K562 (cell line): ENCODE results near the gene DLST. TPM values are rescaled to one million over a fixed set of nuclear protein-coding genes. Genes with fewer than 3 reads are reported as not detected.

Experiments used
- ATAC-seq: fragments of 200-7000 bp; cut with Tn5 transposase; 3 replicates; pipeline ENCODE4 v1.9.1; 2020; ENCODE audit warnings: moderate library complexity
- BruUV-seq: library from RNA; stranded (reverse); fragments of 400-500 nt; replicated peaks from 2 replicates; lab custom pipeline; 2021; lab: Mats Ljungman, UMichigan
- CTCF ChIA-PET: fragments of 300-600 bp; formaldehyde crosslinking; extraction: SDS; loops from one replicate; lab custom pipeline; 2021; ENCODE audit warnings: low intra/inter-chr PET ratio; lab: Yijun Ruan, JAX
- POLR2A ChIA-PET: fragments of 300-600, 350-650 bp; sonication (Branson Sonifier 250); formaldehyde crosslinking; extraction: SDS; loops from one replicate; lab custom pipeline; 2021; ENCODE audit warnings: antibody characterized with exemption, inconsistent platforms; lab: Yijun Ruan, JAX
- DNase-seq, 4 experiments: peaks; one replicate each; pipeline versions ENCODE4 v3.0.0 to v3.0.0-alpha.2; 2011 to 2018; ENCODE audit warnings: low spot score in 3 of 4, mixed read lengths in 3 of 4; ENCODE audit errors: extremely low read depth in 1 of 4
- FAIRE-seq: peaks from 2 replicates; lab custom pipeline; 2011; peaks lifted over from hg19 to GRCh38; lab: Jason Lieb, UNC
- H2AFZ ChIP-seq: 2 replicates; pipeline ENCODE4 v1.6.0; 2011; ENCODE audit warnings: low read depth, low read length, control low read depth, inconsistent platforms
- H3K27ac ChIP-seq: fragments of 200-600 bp; 3 replicates; pipeline ENCODE4 v1.8.0; 2011; ENCODE audit warnings: low read depth, mild to moderate bottlenecking, control low read depth, inconsistent platforms, low read length, moderate library complexity, mixed read lengths; ENCODE audit errors: extremely low read depth
- H3K27me3 ChIP-seq, 2 experiments: fragments of 300-600 bp in 1 of 2; 2 replicates in 1 of 2; 3 replicates in 1 of 2; pipeline versions ENCODE4 v1.6.0 to v1.8.0; 2011; ENCODE audit warnings: inconsistent platforms in 2 of 2, low read length in 2 of 2, mild to moderate bottlenecking in 1 of 2, mixed read lengths in 1 of 2, moderate library complexity in 1 of 2; ENCODE audit not compliant: control insufficient read depth in 2 of 2, insufficient read depth in 2 of 2
- H3K36me3 ChIP-seq: fragments of 300-600 bp; 3 replicates; pipeline ENCODE4 v1.8.0; 2011; ENCODE audit warnings: mild to moderate bottlenecking, low read length, inconsistent platforms; ENCODE audit not compliant: control insufficient read depth, insufficient read depth
- H3K4me1 ChIP-seq, 2 experiments: fragments of 200-600 bp in 1 of 2; replicated peaks in 1 of 2; 2 replicates in 1 of 2; 3 replicates in 1 of 2; pipeline versions ENCODE4 v1.5.1 to v1.8.0; 2011; ENCODE audit warnings: inconsistent platforms in 2 of 2, low read length in 2 of 2, mild to moderate bottlenecking in 1 of 2, mixed read lengths in 1 of 2, moderate library complexity in 1 of 2; ENCODE audit not compliant: control insufficient read depth in 2 of 2, insufficient read depth in 2 of 2
- H3K4me2 ChIP-seq: 2 replicates; pipeline ENCODE4 v1.6.1; 2011; ENCODE audit warnings: low read length, control low read depth, inconsistent platforms, mixed read lengths; ENCODE audit not compliant: insufficient read depth
- H3K4me3 ChIP-seq: fragments of 200-600 bp; sonication (generic), shearing (Covaris generic); 2 replicates; pipeline ENCODE4 v1.5.1; 2016; ENCODE audit warnings: control low read depth, inconsistent platforms
- H3K79me2 ChIP-seq: fragments of 200-600 bp; 3 replicates; pipeline ENCODE4 v1.8.0; 2011; ENCODE audit warnings: low read length, inconsistent platforms; ENCODE audit not compliant: control insufficient read depth, insufficient read depth
- H3K9ac ChIP-seq, 2 experiments: 2 replicates each; pipeline versions ENCODE4 v1.6.0 to v1.6.1; 2011; ENCODE audit warnings: low read depth in 2 of 2, low read length in 2 of 2, control low read depth in 1 of 2, inconsistent platforms in 1 of 2, mild to moderate bottlenecking in 1 of 2, mixed read lengths in 1 of 2; ENCODE audit not compliant: insufficient read depth in 1 of 2
- H3K9me1 ChIP-seq: one replicate; pipeline ENCODE4 v1.6.0; 2011; ENCODE audit warnings: inconsistent platforms, mild to moderate bottlenecking, low read length, moderate library complexity; ENCODE audit not compliant: control insufficient read depth, insufficient read depth
- H3K9me3 ChIP-seq: replicated peaks from 2 replicates; pipeline ENCODE4 v1.5.1; 2011; ENCODE audit warnings: low read depth, low read length, inconsistent platforms; ENCODE audit not compliant: control insufficient read depth, insufficient read depth
- H4K20me1 ChIP-seq: replicated peaks from 2 replicates; pipeline ENCODE4 v1.6.1; 2011; ENCODE audit warnings: low read length, inconsistent platforms, mixed read lengths; ENCODE audit not compliant: control insufficient read depth, insufficient read depth
- ATF7 ChIP-seq: fragments of 450-650 bp; IDR thresholded peaks from 2 replicates; pipeline ENCODE4 v1.7.1; 2014; ENCODE audit warnings: mild to moderate bottlenecking, moderate library complexity
- EGR1 ChIP-seq: fragments of 450-650 bp; conservative IDR thresholded peaks from 2 replicates; pipeline ENCODE4 v1.6.1; 2017; ENCODE audit warnings: mild to moderate bottlenecking
- EP400 ChIP-seq: fragments of 450-650 bp; IDR thresholded peaks from 2 replicates; pipeline ENCODE4 v1.6.1; 2017; ENCODE audit warnings: antibody characterized with exemption, mild to moderate bottlenecking, moderate library complexity
- L3MBTL2 ChIP-seq: fragments of 450-650 bp; IDR thresholded peaks from 2 replicates; pipeline ENCODE4 v1.6.1; 2016; ENCODE audit warnings: mild to moderate bottlenecking, moderate library complexity
- MBD2 ChIP-seq: sonication (generic); IDR thresholded peaks from 2 replicates; pipeline ENCODE4 v1.6.1; 2016; ENCODE audit warnings: low read depth, borderline replicate concordance
- NFYB ChIP-seq: IDR thresholded peaks from 2 replicates; pipeline ENCODE4 v1.6.1; 2011; ENCODE audit warnings: mild to moderate bottlenecking, moderate library complexity; ENCODE audit not compliant: insufficient read length; ENCODE audit errors: extremely low read depth
- RBBP5 ChIP-seq: fragments of 200-600 bp; sonication (generic); IDR thresholded peaks from 2 replicates; pipeline ENCODE4 v1.6.1; 2012; ENCODE audit warnings: borderline replicate concordance, mild to moderate bottlenecking, low read length, control low read depth, inconsistent platforms; ENCODE audit not compliant: insufficient read depth, poor library complexity, severe bottlenecking
- SMAD3 ChIP-seq: fragments of 450-650 bp; formaldehyde crosslinking; conservative IDR thresholded peaks from 2 replicates; pipeline ENCODE4 v1.4.0; 2020; ENCODE audit warnings: mild to moderate bottlenecking
- SOX6 ChIP-seq: fragments of 450-650 bp; IDR thresholded peaks from 2 replicates; pipeline ENCODE4 v1.6.1; 2014; ENCODE audit warnings: mild to moderate bottlenecking
- ZBTB7A ChIP-seq: IDR thresholded peaks from 2 replicates; pipeline ENCODE4 v1.6.1; 2011; ENCODE audit warnings: low read depth, mild to moderate bottlenecking, low read length, moderate library complexity, borderline replicate concordance; ENCODE audit not compliant: control insufficient read depth
- ZNF239 ChIP-seq: fragments of 250-450 bp; sonication (Bioruptor Pico); IDR thresholded peaks from 2 replicates; pipeline ENCODE4 v1.4.0; 2020; ENCODE audit warnings: mild to moderate bottlenecking
- WGBS: fragments of 100-300 bp; shearing (Covaris generic); methylation state at CpG from one replicate; pipeline ENCODE4 v1.1.6; 2016; ENCODE audit warnings: low coverage, mixed read lengths; ENCODE audit not compliant: insufficient coverage; ENCODE audit errors: missing lambda C conversion rate; 5-methylcytosine and 5-hydroxymethylcytosine counted together
- in situ Hi-C: fragments of 300-500 bp; cut with MboI; formaldehyde crosslinking; loops from 4 replicates; pipeline ENCODE4 v1.15.0; 2018; ENCODE audit warnings: inconsistent platforms, mixed read lengths
- intact Hi-C: fragments of 100-400 bp; cut with micrococcal nuclease; formaldehyde crosslinking; loops from 2 replicates; pipeline ENCODE4 v1.14.2; 2022
- polyA plus RNA-seq, 8 experiments: library from polyadenylated mRNA; depleted of rRNA in 4 of 8; stranded (reverse) in 5 of 8; unstranded in 3 of 8; fragments of >200 nt; fragmentation: Nextera tagmentation in 2 of 8; fragmentation: Illumina TruSeq in 1 of 8; extraction: Ambion mirVana in 2 of 8; extraction: Trizol in 1 of 8; gene quantifications; 2 replicates each; pipeline versions ENCODE4 v1.2.1 to v1.2.3, GENCODE V29; 2011 to 2014; ENCODE audit warnings: inconsistent platforms in 1 of 8, missing spikeins in 1 of 8
- total RNA-seq, 7 experiments: library from RNA; depleted of rRNA in 6 of 7; stranded (reverse); fragments of >200 nt in 6 of 7; fragmentation: Illumina TruSeq in 2 of 7; extraction: Trizol in 2 of 7; gene quantifications; 2 replicates each; pipeline versions ENCODE4 v1.2.1 to v1.2.3, GENCODE V29; 2011 to 2021; ENCODE audit warnings: low replicate concordance in 1 of 7
- TF ChIP-seq, protein P1 (sequence below): fragments of 450-650 bp; conservative IDR thresholded peaks from 2 replicates; pipeline ENCODE4 v1.6.1; 2016; ENCODE audit warnings: missing genetic modification characterization, low read depth, mild to moderate bottlenecking, control low read depth, missing compliant biosample characterization
- TF ChIP-seq, protein P2 (sequence below): fragments of 250-450 bp; sonication (Bioruptor Pico); IDR thresholded peaks from 2 replicates; pipeline ENCODE4 v1.8.0; 2021; ENCODE audit warnings: mild to moderate bottlenecking, moderate library complexity
- TF ChIP-seq, protein P3 (sequence below): sonication (generic); formaldehyde crosslinking; IDR thresholded peaks from 2 replicates; pipeline ENCODE4 v1.8.0; 2022; ENCODE audit warnings: missing genetic modification reagents, mild to moderate bottlenecking, moderate library complexity, borderline replicate concordance
- TF ChIP-seq, protein P4 (sequence below): fragments of 200-800 bp; sonication (Bioruptor generic); IDR thresholded peaks from 2 replicates; pipeline ENCODE4 v1.6.1; 2017; ENCODE audit warnings: missing genetic modification characterization, missing compliant biosample characterization

The DLST gene
- total and polyA plus RNA-seq, 9 of the 15 experiments (the other 6 are each of a cell fraction or from before 2014, with no cell fraction given) = 3.0 to 73.7 (median 45.4) TPM

DNA sequence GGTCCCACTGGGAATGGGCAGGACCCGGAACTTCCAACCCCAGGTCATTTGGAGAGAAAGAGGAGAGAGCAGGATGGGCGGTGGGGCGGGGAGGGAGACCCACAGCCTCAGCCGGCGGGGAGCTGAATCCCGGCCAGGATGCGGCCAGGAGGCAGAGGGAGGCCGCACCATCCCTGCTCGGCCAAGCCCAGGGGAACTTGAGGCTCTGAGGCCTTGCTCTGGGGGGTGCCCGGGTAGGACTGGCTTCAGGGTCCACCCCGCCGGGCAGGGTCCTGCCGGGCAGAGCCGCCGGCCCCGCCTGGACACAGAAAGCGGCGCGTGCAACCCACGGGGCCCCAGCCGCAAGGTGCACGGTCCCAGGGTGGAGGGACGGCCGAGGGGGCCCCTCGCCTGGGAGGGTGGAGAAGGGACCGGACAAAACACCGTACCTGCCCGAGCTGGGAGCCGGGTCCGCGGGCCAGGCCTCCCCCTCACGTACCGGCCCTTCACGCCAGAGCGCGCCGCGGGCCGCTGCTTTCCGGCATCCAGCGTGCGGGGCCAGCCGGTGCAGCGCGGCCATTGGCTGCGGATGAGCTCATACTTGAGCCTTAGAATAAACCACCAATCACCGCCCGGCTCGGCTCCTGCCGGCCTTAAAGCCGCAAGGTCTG, 41.2 kb downstream of the DLST start, which contains the start of gene RPS6KL1:
TSS of gene RPS6KL1 (minus strand) at position 509 of the 650 bp plus-strand sequence. CDS start 1,719 bp downstream, outside the sequence.
- H3K27me3 ChIP-seq = no peaks in the 10 kb centered on the region
- FAIRE-seq (peak; percentile 88), DNase-seq (peak; percentile 89 to 98 (median 97)), ATAC-seq (peak; percentile 99)
- no peaks in the 10 kb centered on the region for H3K9me1 ChIP-seq
- H4K20me1 ChIP-seq = no peaks in the 10 kb centered on the region
- ChIA-PET POLR2A (interaction anchor here (0.6 to 1.5 kb wide), 9 partner anchors 9 to 256 kb away, joined by 3 to 11 read pairs (median 3); no protein-coding TSS in a partner anchor), CTCF (interaction anchor here (0.6 kb wide), 1 partner anchor 17 kb away, joined by 3 read pairs; no protein-coding TSS in a partner anchor)
- no peaks in the 10 kb centered on the region for H3K36me3 ChIP-seq
- H3K4me2 ChIP-seq = peak within 1 kb of the TSS; percentile 76
- BruUV-seq = no TSS peak
- 1% methylated on average over 14 of the region's 51 CpGs for WGBS
- H3K27ac ChIP-seq = peak within 1 kb of the TSS; percentile 66
- in situ Hi-C loops (no loop called here), intact Hi-C loops (no loop called here)
- H3K4me1 ChIP-seq = peaks cover 13 to 35% of the 10 kb centered on the region in 2 experiments; a peak in 4 of 5 replicates
- peak within 1 kb of the TSS; percentile 78 for H3K4me3 ChIP-seq
- H2AFZ ChIP-seq = peak within 1 kb of the TSS; percentile 92
- H3K79me2 ChIP-seq = no peaks in the 10 kb centered on the region; the same call in 2 of the 3 replicates
- H3K9ac ChIP-seq = peak within 1 kb of the TSS; percentile 80 to 96
- H3K9me3 ChIP-seq = no peaks in the 10 kb centered on the region
- TF ChIP-seq L3MBTL2 (peak; percentile 44; the same call in 1 of the 2 replicates), NFYB (peak; percentile 32), SMAD3 (CRISPR knock-in tag) (no peak), SOX6 (no peak), ZNF239 (CRISPR knock-in tag) (no peak), RBBP5 (peak; percentile 62), EGR1 (no peak), ZBTB7A (peak; percentile 52; the same call in 1 of the 2 replicates), EP400 (peak; percentile 56; the same call in 1 of the 2 replicates), ATF7 (peak; percentile 97), MBD2 (peak; percentile 25; the same call in 1 of the 2 replicates)
- TF ChIP-seq, protein P1, sequence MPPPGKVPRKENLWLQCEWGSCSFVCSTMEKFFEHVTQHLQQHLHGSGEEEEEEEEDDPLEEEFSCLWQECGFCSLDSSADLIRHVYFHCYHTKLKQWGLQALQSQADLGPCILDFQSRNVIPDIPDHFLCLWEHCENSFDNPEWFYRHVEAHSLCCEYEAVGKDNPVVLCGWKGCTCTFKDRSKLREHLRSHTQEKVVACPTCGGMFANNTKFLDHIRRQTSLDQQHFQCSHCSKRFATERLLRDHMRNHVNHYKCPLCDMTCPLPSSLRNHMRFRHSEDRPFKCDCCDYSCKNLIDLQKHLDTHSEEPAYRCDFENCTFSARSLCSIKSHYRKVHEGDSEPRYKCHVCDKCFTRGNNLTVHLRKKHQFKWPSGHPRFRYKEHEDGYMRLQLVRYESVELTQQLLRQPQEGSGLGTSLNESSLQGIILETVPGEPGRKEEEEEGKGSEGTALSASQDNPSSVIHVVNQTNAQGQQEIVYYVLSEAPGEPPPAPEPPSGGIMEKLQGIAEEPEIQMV (tag) = no peak
- TF ChIP-seq, protein P2, sequence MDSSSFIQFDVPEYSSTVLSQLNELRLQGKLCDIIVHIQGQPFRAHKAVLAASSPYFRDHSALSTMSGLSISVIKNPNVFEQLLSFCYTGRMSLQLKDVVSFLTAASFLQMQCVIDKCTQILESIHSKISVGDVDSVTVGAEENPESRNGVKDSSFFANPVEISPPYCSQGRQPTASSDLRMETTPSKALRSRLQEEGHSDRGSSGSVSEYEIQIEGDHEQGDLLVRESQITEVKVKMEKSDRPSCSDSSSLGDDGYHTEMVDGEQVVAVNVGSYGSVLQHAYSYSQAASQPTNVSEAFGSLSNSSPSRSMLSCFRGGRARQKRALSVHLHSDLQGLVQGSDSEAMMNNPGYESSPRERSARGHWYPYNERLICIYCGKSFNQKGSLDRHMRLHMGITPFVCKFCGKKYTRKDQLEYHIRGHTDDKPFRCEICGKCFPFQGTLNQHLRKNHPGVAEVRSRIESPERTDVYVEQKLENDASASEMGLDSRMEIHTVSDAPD (CRISPR knock-in tag) = no peak
- TF ChIP-seq, protein P3, sequence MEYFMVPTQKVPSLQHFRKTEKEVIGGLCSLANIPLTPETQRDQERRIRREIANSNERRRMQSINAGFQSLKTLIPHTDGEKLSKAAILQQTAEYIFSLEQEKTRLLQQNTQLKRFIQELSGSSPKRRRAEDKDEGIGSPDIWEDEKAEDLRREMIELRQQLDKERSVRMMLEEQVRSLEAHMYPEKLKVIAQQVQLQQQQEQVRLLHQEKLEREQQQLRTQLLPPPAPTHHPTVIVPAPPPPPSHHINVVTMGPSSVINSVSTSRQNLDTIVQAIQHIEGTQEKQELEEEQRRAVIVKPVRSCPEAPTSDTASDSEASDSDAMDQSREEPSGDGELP (CRISPR knock-in tag) = peak; percentile 38; the same call in 1 of the 2 replicates
- TF ChIP-seq, protein P4, sequence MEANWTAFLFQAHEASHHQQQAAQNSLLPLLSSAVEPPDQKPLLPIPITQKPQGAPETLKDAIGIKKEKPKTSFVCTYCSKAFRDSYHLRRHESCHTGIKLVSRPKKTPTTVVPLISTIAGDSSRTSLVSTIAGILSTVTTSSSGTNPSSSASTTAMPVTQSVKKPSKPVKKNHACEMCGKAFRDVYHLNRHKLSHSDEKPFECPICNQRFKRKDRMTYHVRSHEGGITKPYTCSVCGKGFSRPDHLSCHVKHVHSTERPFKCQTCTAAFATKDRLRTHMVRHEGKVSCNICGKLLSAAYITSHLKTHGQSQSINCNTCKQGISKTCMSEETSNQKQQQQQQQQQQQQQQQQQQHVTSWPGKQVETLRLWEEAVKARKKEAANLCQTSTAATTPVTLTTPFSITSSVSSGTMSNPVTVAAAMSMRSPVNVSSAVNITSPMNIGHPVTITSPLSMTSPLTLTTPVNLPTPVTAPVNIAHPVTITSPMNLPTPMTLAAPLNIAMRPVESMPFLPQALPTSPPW (CRISPR knock-in tag) = peak; percentile 57
